ENCODE data around the gene BACH2. TPM values are rescaled to one million over a fixed set of nuclear protein-coding genes. Genes with fewer than 3 reads are reported as not detected.

Gene BACH2
- total and polyA plus RNA-seq, 2 of the 4 experiments (the other 2 are of a cell fraction) = 1.3 to 1.4 TPM

GRCh38 chr6:89887452-89888137 is 409.0 kb downstream of the BACH2 start:
- H3K9me3 ChIP-seq (ENCODE audit: control insufficient read depth, insufficient read depth, low read length) = no peaks in the 10 kb centered on the region
- H2BK5ac ChIP-seq (ENCODE audit: low read depth, low read length, poor library complexity, severe bottlenecking) = no peak overlapping the region
- ChIA-PET POLR2A (ENCODE audit: unreplicated experiment) (no interaction called here), CTCF (interaction anchor here (0.6 kb wide), 1 partner anchor 8 kb away, joined by 3 read pairs; no protein-coding TSS in a partner anchor)
- no peak overlapping the region for H3K18ac ChIP-seq (ENCODE audit: low read depth, low read length)
- no peaks in the 10 kb centered on the region for H4K20me1 ChIP-seq (ENCODE audit: insufficient read depth, low read length)
- no peaks in the 10 kb centered on the region for H3K79me1 ChIP-seq (ENCODE audit: low read depth in 1 of 2, low read length in 2 of 2)
- ATAC-seq (ENCODE audit: low read depth) = peak; percentile 24; the same call in 1 of the 2 replicates
- H3K14ac ChIP-seq (replicated peaks; ENCODE audit: low read depth, low read length) = no peak overlapping the region
- H3K4ac ChIP-seq (ENCODE audit: low read depth, low read length) = no peak overlapping the region
- no peak overlapping the region for H4K5ac ChIP-seq (ENCODE audit: low read depth, low read length)
- no peak overlapping the region for H2BK15ac ChIP-seq (ENCODE audit: low read depth, low read length)
- no TSS peak for BruUV-seq (replicated peaks)
- peaks cover 7% of the 10 kb centered on the region for H3K27me3 ChIP-seq (ENCODE audit: control insufficient read depth, insufficient read depth, low read length)
- intact Hi-C loops (cut with micrococcal nuclease) (no loop called here), in situ Hi-C loops (cut with MboI; ENCODE audit: low sequenced_read_pairs) (no loop called here), dilution Hi-C loops (cut with HindIII; ENCODE audit: low sequenced_read_pairs, unreplicated experiment) (no loop called here)
- H3K9ac ChIP-seq (ENCODE audit: low read depth, low read length) = no peak overlapping the region
- no peaks in the 10 kb centered on the region for H3K9me1 ChIP-seq (ENCODE audit: insufficient read depth, low read length)
- H4K8ac ChIP-seq (ENCODE audit: low read depth in 2 of 2, low read length in 2 of 2) = no peak overlapping the region
- TF ChIP-seq, protein P1, sequence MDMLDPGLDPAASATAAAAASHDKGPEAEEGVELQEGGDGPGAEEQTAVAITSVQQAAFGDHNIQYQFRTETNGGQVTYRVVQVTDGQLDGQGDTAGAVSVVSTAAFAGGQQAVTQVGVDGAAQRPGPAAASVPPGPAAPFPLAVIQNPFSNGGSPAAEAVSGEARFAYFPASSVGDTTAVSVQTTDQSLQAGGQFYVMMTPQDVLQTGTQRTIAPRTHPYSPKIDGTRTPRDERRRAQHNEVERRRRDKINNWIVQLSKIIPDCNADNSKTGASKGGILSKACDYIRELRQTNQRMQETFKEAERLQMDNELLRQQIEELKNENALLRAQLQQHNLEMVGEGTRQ (IDR thresholded peaks at IDR 0.05; ENCODE audit: low read depth, low read length) = no peak
- no peak for TF ChIP-seq MXI1 (IDR thresholded peaks at IDR 0.05; ENCODE audit: borderline replicate concordance, low read depth, low read length)
- TF ChIP-seq POLR2A (IDR thresholded peaks at IDR 0.05; ENCODE audit: low read depth, low read length) = no peak
- TF ChIP-seq RAD21 (IDR thresholded peaks at IDR 0.05; ENCODE audit: low read length) = no peak
- no peak for TF ChIP-seq SMC3 (IDR thresholded peaks at IDR 0.05; ENCODE audit: low read depth, low read length)
- no peak for TF ChIP-seq CHD1 (IDR thresholded peaks at IDR 0.05; ENCODE audit: low read depth, low read length)
- TF ChIP-seq NFE2L2 (IDR thresholded peaks at IDR 0.05; ENCODE audit: low read depth, low read length) = no peak
- no peak for TF ChIP-seq BHLHE40 (IDR thresholded peaks at IDR 0.05; ENCODE audit: low read depth, low read length)
- no peak for TF ChIP-seq CEBPB (IDR thresholded peaks at IDR 0.05; ENCODE audit: low read depth, low read length)
- TF ChIP-seq MAFK (IDR thresholded peaks at IDR 0.05; ENCODE audit: low read depth, low read length) = no peak
- TF ChIP-seq RFX5 (IDR thresholded peaks at IDR 0.05; ENCODE audit: low read depth, low read length) = no peak
- TF ChIP-seq, protein P2, sequence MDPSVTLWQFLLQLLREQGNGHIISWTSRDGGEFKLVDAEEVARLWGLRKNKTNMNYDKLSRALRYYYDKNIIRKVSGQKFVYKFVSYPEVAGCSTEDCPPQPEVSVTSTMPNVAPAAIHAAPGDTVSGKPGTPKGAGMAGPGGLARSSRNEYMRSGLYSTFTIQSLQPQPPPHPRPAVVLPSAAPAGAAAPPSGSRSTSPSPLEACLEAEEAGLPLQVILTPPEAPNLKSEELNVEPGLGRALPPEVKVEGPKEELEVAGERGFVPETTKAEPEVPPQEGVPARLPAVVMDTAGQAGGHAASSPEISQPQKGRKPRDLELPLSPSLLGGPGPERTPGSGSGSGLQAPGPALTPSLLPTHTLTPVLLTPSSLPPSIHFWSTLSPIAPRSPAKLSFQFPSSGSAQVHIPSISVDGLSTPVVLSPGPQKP (IDR thresholded peaks at IDR 0.05; ENCODE audit: borderline replicate concordance, low read depth, low read length) = no peak
- H3K56ac ChIP-seq (ENCODE audit: extremely low read depth, insufficient read depth, low read length) = no peak overlapping the region
- H2AK9ac ChIP-seq (replicated peaks; ENCODE audit: low read depth, low read length, poor library complexity) = no peak overlapping the region
- no peak overlapping the region for H3K27ac ChIP-seq (ENCODE audit: insufficient read depth, low read length)
- H3K4me3 ChIP-seq (ENCODE audit: insufficient read depth, low read depth, low read length) = no peak overlapping the region
- H2AK5ac ChIP-seq (ENCODE audit: low read depth, low read length) = no peak overlapping the region
- WGBS, 2 experiments (ENCODE audit: extremely low coverage in 2 of 2, insufficient read length in 1 of 2) = 24% methylated on average over 24 of the region's 43 CpGs; no CpG with 5 or more reads in 1 of the 2 experiments
- peak overlapping the region; percentile 65 for H2AFZ ChIP-seq (replicated peaks; ENCODE audit: low read length, poor library complexity)
- H3K4me2 ChIP-seq (ENCODE audit: low read depth, low read length) = no peak overlapping the region; the same call in 1 of the 2 replicates
- no peak overlapping the region for H4K91ac ChIP-seq (ENCODE audit: insufficient read depth, low read depth, low read length)
- H2BK120ac ChIP-seq (ENCODE audit: low read depth, low read length) = no peak overlapping the region
- H3K36me3 ChIP-seq (ENCODE audit: control insufficient read depth, insufficient read depth, low read length) = no peaks in the 10 kb centered on the region
- no peak overlapping the region for H2BK20ac ChIP-seq (ENCODE audit: low read depth, low read length)
- no peak for DNase-seq
- H3K23ac ChIP-seq (ENCODE audit: low read depth, low read length) = no peak overlapping the region
- H3K4me1 ChIP-seq (ENCODE audit: control insufficient read depth, insufficient read depth, low read length) = peaks cover 2% of the 10 kb centered on the region; the same call in 1 of the 2 replicates
